Mucosa of descending colon (tissue), 3 donors: ENCODE measurements around the gene SEPTIN2. TPM values are rescaled to one million over a fixed set of nuclear protein-coding genes. Genes with fewer than 3 reads are reported as not detected.
"Not testable (repeated sequence)": the region's sequence is repeated elsewhere in the genome, so short reads cannot be mapped to it uniquely, and the experiment has no call there.

ENCODE experiments used
- ATAC-seq: fragments of 200-7000 bp; cut with Tn5 transposase; one replicate; pipeline ENCODE4 v1.9.1; 2020; ENCODE audit warnings: mild to moderate bottlenecking, moderate library complexity
- DNase-seq, 3 donors: peaks; one replicate each; pipeline ENCODE4 v3.0.0-alpha.2; 2020
- H3K36me3 ChIP-seq: fragments of 200-600 bp; one replicate; pipeline ENCODE4 v1.8.0; 2021; ENCODE audit warnings: low read depth, mild to moderate bottlenecking
- H3K4me1 ChIP-seq: fragments of 200-600 bp; one replicate; pipeline ENCODE4 v1.8.0; 2021; ENCODE audit warnings: low read depth, mild to moderate bottlenecking
- H3K4me3 ChIP-seq: fragments of 200-600 bp; one replicate; pipeline ENCODE4 v1.8.0; 2021; ENCODE audit warnings: mild to moderate bottlenecking
- H3K9me3 ChIP-seq: fragments of 200-600 bp; one replicate; pipeline ENCODE4 v1.8.0; 2021; ENCODE audit warnings: mild to moderate bottlenecking
- intact Hi-C, 2 donors: fragments of 100-400 bp; cut with DNase I in 1 of 2; cut with micrococcal nuclease in 1 of 2; formaldehyde crosslinking; loops; one replicate each; pipeline versions ENCODE4 v1.11.0 to v1.11.1; 2022; cut with DNase I, micrococcal nuclease
- total RNA-seq, 3 donors: library from RNA; stranded (reverse); fragmentation: NEBNext Ultra II Directional in 2 of 3; extraction: Animal tissue kit (Norgen Biotek cat#: 25700) in 2 of 3; gene quantifications; one replicate each; pipeline versions ENCODE4 v1.2.1 to v1.2.4, GENCODE V29; 2021 to 2023
- TF ChIP-seq, protein P1 (sequence below): fragments of 200-600 bp; IDR thresholded peaks from one replicate; pipeline ENCODE4 v1.8.0; 2022; ENCODE audit warnings: antibody characterized with exemption, mild to moderate bottlenecking
- donor health status: DM: no; HTN: no; CAD: no; lungs with moderate emphysema.
- donor health status: DM: no; HTN: no; CAD: no.
- donor health status: DM: no; HTN: yes; CAD: no.

Gene SEPTIN2
- total RNA-seq, 3 donors from 2014 or later, result 185 to 262 (median 221) TPM

DNA sequence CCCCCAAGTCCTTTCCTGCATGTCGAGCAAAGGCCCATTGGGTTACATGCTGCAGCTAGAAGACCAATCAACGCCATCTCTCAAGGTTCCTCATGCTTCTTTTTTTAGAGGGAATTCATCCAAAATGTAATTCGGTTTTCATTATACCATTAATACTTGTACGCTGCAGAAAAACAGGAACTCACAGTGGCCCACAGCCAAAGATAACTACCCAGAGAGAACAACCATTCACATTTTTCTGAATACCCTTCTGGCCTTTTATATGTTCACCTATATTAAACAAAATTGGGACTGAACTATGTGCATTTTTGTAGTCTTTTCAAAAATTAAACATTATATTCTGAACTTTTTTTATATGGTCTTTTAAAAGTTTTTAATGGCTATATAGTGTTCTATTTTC is 66.1 kb downstream of the SEPTIN2 start:
- TF ChIP-seq, protein P1, sequence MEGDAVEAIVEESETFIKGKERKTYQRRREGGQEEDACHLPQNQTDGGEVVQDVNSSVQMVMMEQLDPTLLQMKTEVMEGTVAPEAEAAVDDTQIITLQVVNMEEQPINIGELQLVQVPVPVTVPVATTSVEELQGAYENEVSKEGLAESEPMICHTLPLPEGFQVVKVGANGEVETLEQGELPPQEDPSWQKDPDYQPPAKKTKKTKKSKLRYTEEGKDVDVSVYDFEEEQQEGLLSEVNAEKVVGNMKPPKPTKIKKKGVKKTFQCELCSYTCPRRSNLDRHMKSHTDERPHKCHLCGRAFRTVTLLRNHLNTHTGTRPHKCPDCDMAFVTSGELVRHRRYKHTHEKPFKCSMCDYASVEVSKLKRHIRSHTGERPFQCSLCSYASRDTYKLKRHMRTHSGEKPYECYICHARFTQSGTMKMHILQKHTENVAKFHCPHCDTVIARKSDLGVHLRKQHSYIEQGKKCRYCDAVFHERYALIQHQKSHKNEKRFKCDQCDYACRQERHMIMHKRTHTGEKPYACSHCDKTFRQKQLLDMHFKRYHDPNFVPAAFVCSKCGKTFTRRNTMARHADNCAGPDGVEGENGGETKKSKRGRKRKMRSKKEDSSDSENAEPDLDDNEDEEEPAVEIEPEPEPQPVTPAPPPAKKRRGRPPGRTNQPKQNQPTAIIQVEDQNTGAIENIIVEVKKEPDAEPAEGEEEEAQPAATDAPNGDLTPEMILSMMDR, result no peak
- no peak for DNase-seq
- Histone ChIP-seq H3K36me3 (no peaks in the 10 kb centered on the region), H3K4me1 (no peaks in the 10 kb centered on the region), H3K9me3 (no peaks in the 10 kb centered on the region), H3K4me3 (no peak overlapping the region)
- ATAC-seq, result no peak
- intact Hi-C loops, result no loop called here

DNA sequence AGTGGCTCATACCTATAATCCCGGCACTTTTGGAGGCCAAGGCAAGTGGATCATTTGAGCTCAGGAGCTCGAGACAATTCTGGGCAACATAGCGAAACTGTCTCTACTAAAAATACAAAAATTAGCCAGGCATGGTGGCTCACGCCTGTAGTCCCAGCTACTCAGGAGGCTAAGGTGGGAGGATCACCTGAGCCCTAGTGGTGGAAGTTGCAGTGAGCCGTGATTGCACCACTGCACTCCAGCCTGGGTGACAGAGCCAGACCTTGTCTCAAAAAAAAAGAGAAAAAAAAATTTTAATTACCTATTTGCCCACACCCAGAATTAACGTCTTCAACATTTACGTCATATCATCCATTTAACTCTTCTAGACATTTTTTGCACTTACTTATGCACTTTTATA is 69.7 kb downstream of the SEPTIN2 start:
- H3K9me3 ChIP-seq, H3K4me1 ChIP-seq, intact Hi-C loops, H3K4me3 ChIP-seq, ATAC-seq, DNase-seq, H3K36me3 ChIP-seq: not testable (repeated sequence)

- intact Hi-C loops, result no loop called here
- Histone ChIP-seq H3K4me1 (no peaks in the 10 kb centered on the region), H3K4me3 (no peak overlapping the region), H3K9me3 (no peaks in the 10 kb centered on the region), H3K36me3 (no peaks in the 10 kb centered on the region)
- TF ChIP-seq, protein P1, result no peak
- ATAC-seq (no peak), DNase-seq (no peak)
Measured at GRCh38 chr2:241386519-241386918, 70.8 kb downstream of the SEPTIN2 start.

GRCh38 chr2:241389697-241390096 is 74.0 kb downstream of the SEPTIN2 start:
- TF ChIP-seq, protein P1, result no peak
- no peaks in the 10 kb centered on the region for H3K9me3 ChIP-seq
- ATAC-seq (no peak), DNase-seq (no peak)
- intact Hi-C loops, result no loop called here
- no peak overlapping the region for H3K4me3 ChIP-seq
- H3K36me3 ChIP-seq, result no peaks in the 10 kb centered on the region
- H3K4me1 ChIP-seq, result no peaks in the 10 kb centered on the region

GRCh38 chr2:241390301-241391206 is 74.8 kb downstream of the SEPTIN2 start:
- no peaks in the 10 kb centered on the region for H3K4me1 ChIP-seq
- intact Hi-C loops, result no loop called here
- no peak overlapping the region for H3K4me3 ChIP-seq
- DNase-seq (no peak), ATAC-seq (no peak)
- H3K36me3 ChIP-seq, result no peaks in the 10 kb centered on the region
- no peaks in the 10 kb centered on the region for H3K9me3 ChIP-seq
- TF ChIP-seq, protein P1, result no peak

- peak; percentile 86 for ATAC-seq
- intact Hi-C loops, result no loop called here
- H3K36me3 ChIP-seq, result no peaks in the 10 kb centered on the region
- no peaks in the 10 kb centered on the region for H3K4me1 ChIP-seq
- peak in 1 of 3 donors; percentile 70 for DNase-seq
- H3K9me3 ChIP-seq, result no peaks in the 10 kb centered on the region
- TF ChIP-seq, protein P1, result no peak
- H3K4me3 ChIP-seq, result no peak overlapping the region
Measured at GRCh38 chr2:241391892-241392665, 76.4 kb downstream of the SEPTIN2 start.

GRCh38 chr2:241392753-241393152 is 77.0 kb downstream of the SEPTIN2 start:
- H3K4me1 ChIP-seq, intact Hi-C loops, DNase-seq, ATAC-seq, H3K9me3 ChIP-seq, H3K4me3 ChIP-seq, H3K36me3 ChIP-seq: not testable (repeated sequence)
